Fibroblast of skin of scalp (primary cell): ENCODE measurements around the gene MPO. TPM values are rescaled to one million over a fixed set of nuclear protein-coding genes. Genes with fewer than 3 reads are reported as not detected.
A peak's percentile ranks its signal among the peaks of the same experiment; 100 is the strongest.

Experiments used
- DNase-seq: peaks from one replicate; pipeline ENCODE4 v3.0.0-alpha.2; 2013
- polyA plus RNA-seq, 2 experiments: library from polyadenylated mRNA; unstranded; fragments of 120-200 nt; gene quantifications; one replicate each; pipeline ENCODE4 v1.2.1, GENCODE V29; 2013; ENCODE audit not compliant: insufficient read length in 2 of 2

Gene MPO
- not detected for polyA plus RNA-seq (2013, experiment 1 of 2; ENCODE audit: insufficient read length)
- polyA plus RNA-seq (2013, experiment 2 of 2; ENCODE audit: insufficient read length), result 0.36 TPM

GRCh38 chr17:58280480-58281217, at the start of gene MPO:
MPO (minus strand) TSS chr17:58280935; CDS start chr17:58280758, 177 bp downstream.
- no peak for DNase-seq

- no peak for DNase-seq
These were observed 49.2 kb upstream of the MPO start for GRCh38 chr17:58329810-58330537.

GRCh38 chr17:58329035-58329809, 48.5 kb upstream of the MPO start:
- no peak for DNase-seq

- no peak for DNase-seq
These were observed 47.7 kb upstream of the MPO start, which contains the start of gene TSPOAP1 for GRCh38 chr17:58328195-58329034. TSPOAP1 (minus strand) TSS chr17:58328795; CDS start chr17:58327920, 875 bp downstream.

GRCh38 chr17:58327363-58328194, 46.8 kb upstream of the MPO start:
- DNase-seq, result no peak

GRCh38 chr17:58326609-58327362, 46.1 kb upstream of the MPO start:
- DNase-seq, result no peak

GRCh38 chr17:58325976-58326468, 45.3 kb upstream of the MPO start:
- DNase-seq, result no peak

- DNase-seq, result no peak
These were observed 44.6 kb upstream of the MPO start for GRCh38 chr17:58325289-58325726.

GRCh38 chr17:58324409-58325288, 43.9 kb upstream of the MPO start:
- DNase-seq, result peak; percentile 50

- DNase-seq, result no peak
These were observed 43.3 kb upstream of the MPO start for GRCh38 chr17:58324056-58324408.

- DNase-seq, result no peak
These were observed 42.8 kb upstream of the MPO start for GRCh38 chr17:58323366-58324055.

GRCh38 chr17:58322581-58323185, 41.9 kb upstream of the MPO start:
- no peak for DNase-seq

GRCh38 chr17:58321571-58322525, 41.1 kb upstream of the MPO start:
- no peak for DNase-seq

- no peak for DNase-seq
These were observed 40.0 kb upstream of the MPO start for GRCh38 chr17:58320570-58321323.

- DNase-seq, result no peak
These were observed 39.4 kb upstream of the MPO start for GRCh38 chr17:58320163-58320558.
